NCI-H2029 treated with DMSO at 0.1 percent for 48 hours (cell line): ENCODE measurements around the gene PLEKHD1.
A peak's percentile ranks its signal among the peaks of the same experiment; 100 is the strongest.
"Not testable (repeated sequence)": the region's sequence is repeated elsewhere in the genome, so short reads cannot be mapped to it uniquely, and the experiment has no call there.

Experiments
- DNase-seq: peaks from one replicate; lab custom pipeline; 2025; lab: John Stamatoyannopoulos, UW

The PLEKHD1 gene

GRCh38 chr14:69481815-69482568 lies 2.5 kb upstream of the PLEKHD1 start:
- no peak for DNase-seq

- no peak for DNase-seq
These were observed 624 bp upstream of the PLEKHD1 start for GRCh38 chr14:69483765-69484443.

GRCh38 chr14:69485315-69485660 lies 760 bp downstream of the PLEKHD1 start:
- DNase-seq: no peak

GRCh38 chr14:69485701-69486100 lies 1.2 kb downstream of the PLEKHD1 start:
- no peak for DNase-seq

GRCh38 chr14:69487226-69487625 lies 2.7 kb downstream of the PLEKHD1 start:
- no peak for DNase-seq

- DNase-seq: no peak
These were observed 3.2 kb downstream of the PLEKHD1 start for GRCh38 chr14:69487771-69488170.

- no peak for DNase-seq
These were observed 5.0 kb downstream of the PLEKHD1 start for GRCh38 chr14:69489495-69489894.

- no peak for DNase-seq
These were observed 5.8 kb downstream of the PLEKHD1 start for GRCh38 chr14:69490219-69490918.

GRCh38 chr14:69491193-69491592 lies 6.7 kb downstream of the PLEKHD1 start:
- no peak for DNase-seq

- DNase-seq: no peak
These were observed 8.5 kb downstream of the PLEKHD1 start for GRCh38 chr14:69493038-69493437.

- no peak for DNase-seq
These were observed 9.3 kb downstream of the PLEKHD1 start for GRCh38 chr14:69493791-69494190.

GRCh38 chr14:69495341-69495921 lies 10.9 kb downstream of the PLEKHD1 start:
- DNase-seq: no peak

GRCh38 chr14:69497866-69498265 lies 13.3 kb downstream of the PLEKHD1 start:
- not testable (repeated sequence) for DNase-seq

- DNase-seq: not testable (repeated sequence)
These were observed 13.8 kb downstream of the PLEKHD1 start for GRCh38 chr14:69498286-69498685.

GRCh38 chr14:69499436-69499835 lies 14.9 kb downstream of the PLEKHD1 start:
- no peak for DNase-seq

GRCh38 chr14:69500096-69500495 lies 15.6 kb downstream of the PLEKHD1 start:
- no peak for DNase-seq

- DNase-seq: no peak
These were observed 16.2 kb downstream of the PLEKHD1 start for GRCh38 chr14:69500736-69501135.

- peak; percentile 40 for DNase-seq
These were observed 16.9 kb downstream of the PLEKHD1 start for GRCh38 chr14:69501423-69501838.

GRCh38 chr14:69504775-69505174 lies 20.2 kb downstream of the PLEKHD1 start:
- no peak for DNase-seq

- no peak for DNase-seq
These were observed 21.1 kb downstream of the PLEKHD1 start for GRCh38 chr14:69505338-69506240.

- no peak for DNase-seq
These were observed 21.7 kb downstream of the PLEKHD1 start for GRCh38 chr14:69506241-69506595.
